HCT116 (cell line): Measurements from ENCODE around the gene TAPT1. TPM values are rescaled to one million over a fixed set of nuclear protein-coding genes. Genes with fewer than 3 reads are reported as not detected.
"Not testable (repeated sequence)": the region's sequence is repeated elsewhere in the genome, so short reads cannot be mapped to it uniquely, and the experiment has no call there.

Experiments used
- ATAC-seq: fragments of 200-7000 bp; cut with Tn5 transposase; 2 replicates; pipeline ENCODE4 v1.9.1; 2020; ENCODE audit warnings: mild to moderate bottlenecking, moderate library complexity
- BruUV-seq: library from RNA; stranded (reverse); fragments of 400-500 nt; replicated peaks from 2 replicates; lab custom pipeline; 2021; lab: Mats Ljungman, UMichigan
- CTCF ChIA-PET: fragments of 300-600 bp; sonication (Branson Sonifier 250); formaldehyde crosslinking; loops from one replicate; lab custom pipeline; 2021; ENCODE audit warnings: antibody characterized with exemption; lab: Charles Lee
- POLR2A ChIA-PET: fragments of 300-600, 350-600 bp; sonication (Branson Sonifier 250); formaldehyde crosslinking; loops from one replicate; lab custom pipeline; 2021; ENCODE audit warnings: antibody characterized with exemption; lab: Charles Lee
- RAD21 ChIA-PET, 2 experiments: fragments of 300-600 bp; sonication (Branson Sonifier 250); formaldehyde crosslinking; loops; one replicate each; lab custom pipeline; 2023; ENCODE audit warnings: low total read pairs in 2 of 2; ENCODE audit not compliant: uncharacterized antibody in 2 of 2, unreplicated experiment in 2 of 2, low non-redundant PET in 1 of 2; lab: Charles Lee
- DNase-seq: peaks from one replicate; pipeline ENCODE4 v3.0.0-alpha.2; 2010; ENCODE audit warnings: low read depth, low spot score
- H2AFZ ChIP-seq: fragments of 200-600 bp; shearing (Covaris generic), sonication (generic); 2 replicates; pipeline ENCODE4 v1.6.1; 2017; ENCODE audit warnings: low read depth, mixed run types, mixed read lengths, antibody characterized with exemption, low read length; ENCODE audit not compliant: poor library complexity, severe bottlenecking
- H3K27ac ChIP-seq: 2 replicates; pipeline ENCODE4 v1.5.1; 2012; ENCODE audit warnings: low read depth, low read length
- H3K27me3 ChIP-seq: fragments of 200-600 bp; sonication (generic); 2 replicates; pipeline ENCODE4 v1.6.1; 2016; ENCODE audit warnings: mixed run types, low read length, mixed read lengths; ENCODE audit not compliant: insufficient read depth
- H3K36me3 ChIP-seq, 2 experiments: fragments of 200-500 bp in 1 of 2; fragments of 200-600 bp in 1 of 2; sonication (Bioruptor generic) in 1 of 2; sonication (generic) in 1 of 2; 2 replicates each; pipeline versions ENCODE4 v1.5.1 to v1.6.1; 2014 to 2016; ENCODE audit warnings: low read length in 2 of 2, inconsistent platforms in 1 of 2, mixed read lengths in 1 of 2, mixed run types in 1 of 2; ENCODE audit not compliant: insufficient read depth in 2 of 2, control insufficient read depth in 1 of 2
- H3K4me1 ChIP-seq, 2 experiments: fragments of 200-600 bp in 1 of 2; sonication (generic) in 1 of 2; 2 replicates each; pipeline versions ENCODE4 v1.5.1 to v1.6.1; 2012 to 2017; ENCODE audit warnings: low read length in 2 of 2, inconsistent platforms in 1 of 2, mild to moderate bottlenecking in 1 of 2, mixed read lengths in 1 of 2, mixed run types in 1 of 2, moderate library complexity in 1 of 2; ENCODE audit not compliant: insufficient read depth in 2 of 2, control insufficient read depth in 1 of 2
- H3K4me2 ChIP-seq: fragments of 200-600 bp; sonication (generic); 2 replicates; pipeline ENCODE4 v1.6.1; 2017; ENCODE audit warnings: mixed run types, low read length, mixed read lengths
- H3K4me3 ChIP-seq, 2 experiments: fragments of 200-600 bp in 1 of 2; sonication (generic) in 1 of 2; replicated peaks in 1 of 2; 2 replicates each; pipeline ENCODE4 v1.5.1; 2011 to 2016; ENCODE audit warnings: low read length in 2 of 2, control low read depth in 1 of 2, low read depth in 1 of 2, mild to moderate bottlenecking in 1 of 2, mixed read lengths in 1 of 2, mixed run types in 1 of 2
- H3K79me2 ChIP-seq: fragments of 200-600 bp; sonication (generic); 2 replicates; pipeline ENCODE4 v1.6.1; 2017; ENCODE audit warnings: mild to moderate bottlenecking, mixed run types, low read length, moderate library complexity, mixed read lengths; ENCODE audit not compliant: insufficient read depth
- H3K9ac ChIP-seq: fragments of 200-600 bp; sonication (generic); 2 replicates; pipeline ENCODE4 v1.6.1; 2016; ENCODE audit warnings: low read length, mixed read lengths
- H3K9me2 ChIP-seq: fragments of 200-600 bp; sonication (generic), shearing (Covaris generic); 2 replicates; pipeline ENCODE4 v1.6.1; 2017; ENCODE audit warnings: mixed run types, mild to moderate bottlenecking, moderate library complexity; ENCODE audit not compliant: insufficient read depth
- H3K9me3 ChIP-seq, 2 experiments: fragments of 200-500 bp in 1 of 2; fragments of 200-600 bp in 1 of 2; sonication (Bioruptor generic) in 1 of 2; sonication (generic) in 1 of 2; 2 replicates each; pipeline ENCODE4 v1.6.1; 2014 to 2017; ENCODE audit warnings: low read length in 2 of 2, mixed read lengths in 2 of 2, inconsistent platforms in 1 of 2, low read depth in 1 of 2, mild to moderate bottlenecking in 1 of 2, mixed run types in 1 of 2, moderate library complexity in 1 of 2; ENCODE audit not compliant: control insufficient read depth in 1 of 2, insufficient read depth in 1 of 2
- H4K20me1 ChIP-seq: fragments of 200-600 bp; sonication (generic), shearing (Covaris generic); 2 replicates; pipeline ENCODE4 v1.6.1; 2017; ENCODE audit warnings: mixed run types, mild to moderate bottlenecking, moderate library complexity; ENCODE audit not compliant: insufficient read depth
- JUND ChIP-seq: IDR thresholded peaks from 2 replicates; pipeline ENCODE4 v1.6.1; 2012
- POLR2A ChIP-seq: IDR thresholded peaks from 2 replicates; pipeline ENCODE4 v1.7.0; 2011; ENCODE audit warnings: borderline replicate concordance; ENCODE audit not compliant: insufficient read depth, insufficient read length; ENCODE audit errors: extremely low read depth
- RAD21 ChIP-seq: IDR thresholded peaks from 2 replicates; pipeline ENCODE4 v1.6.1; 2012; ENCODE audit warnings: low read depth, mild to moderate bottlenecking
- SRF ChIP-seq: IDR thresholded peaks from 2 replicates; pipeline ENCODE4 v1.6.1; 2012; ENCODE audit warnings: low read depth
- TCF7L2 ChIP-seq: IDR thresholded peaks from 2 replicates; pipeline ENCODE4 v1.7.0; 2011; ENCODE audit warnings: borderline replicate concordance, inconsistent platforms; ENCODE audit not compliant: insufficient read depth, insufficient read length; ENCODE audit errors: extremely low read depth
- ZFX ChIP-seq: fragments of 450-650 bp; IDR thresholded peaks from 2 replicates; pipeline ENCODE4 v1.6.1; 2017
- intact Hi-C: fragments of 100-400 bp; cut with micrococcal nuclease; formaldehyde crosslinking; loops from 2 replicates; pipeline ENCODE4 v1.10.0; 2022
- total RNA-seq: library from RNA; stranded (reverse); gene quantifications from one replicate; pipeline ENCODE4 v1.2.1, GENCODE V29; 2021; ENCODE audit not compliant: unreplicated experiment
- TF ChIP-seq, protein P1 (sequence below), 3 experiments: fragments of 200-600 bp in 1 of 3; sonication (generic) in 1 of 3; IDR thresholded peaks in 2 of 3; conservative IDR thresholded peaks in 1 of 3; 2 replicates each; pipeline ENCODE4 v1.5.1; 2012 to 2017; ENCODE audit warnings: low read depth in 2 of 3, low read length in 2 of 3, antibody characterized with exemption in 1 of 3, borderline replicate concordance in 1 of 3, control low read depth in 1 of 3, mild to moderate bottlenecking in 1 of 3, mixed read lengths in 1 of 3, mixed run types in 1 of 3, moderate library complexity in 1 of 3; ENCODE audit not compliant: insufficient read depth in 1 of 3

Gene TAPT1
- total RNA-seq, 1 experiment from 2014 or later = 11.7 TPM

DNA sequence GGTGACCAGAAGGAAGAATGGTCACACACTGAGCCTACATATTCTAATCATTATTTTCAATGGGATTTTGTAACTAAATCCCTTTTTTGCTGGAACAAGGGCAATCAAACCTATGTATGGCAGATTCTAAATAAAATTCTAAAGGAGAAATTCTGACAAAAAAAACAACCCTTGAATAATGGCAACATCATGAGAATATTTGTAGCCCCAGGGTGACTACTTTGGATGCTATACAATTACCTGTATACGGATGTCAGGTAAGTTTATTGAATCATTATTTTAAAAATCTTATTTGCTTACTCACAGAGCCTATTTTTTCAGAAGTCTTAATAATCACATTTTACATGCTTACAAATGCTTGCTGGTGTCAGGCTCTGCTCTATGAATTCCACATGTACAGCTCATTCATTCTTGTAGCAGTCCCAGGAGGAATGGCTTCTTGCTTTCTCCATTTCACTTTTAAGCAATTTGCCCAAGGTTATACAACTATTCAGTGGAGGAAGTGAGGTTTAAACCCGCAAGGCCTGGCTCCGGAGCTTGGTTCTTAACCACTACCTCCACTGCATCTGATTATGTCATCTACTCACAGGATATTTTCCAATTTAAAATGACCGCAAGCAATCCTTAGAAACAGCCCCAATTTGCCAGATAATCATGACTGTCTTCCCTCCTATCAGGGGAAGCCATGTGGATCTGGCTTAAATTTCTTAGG lies 43.6 kb upstream of the TAPT1 start:
- ATAC-seq, DNase-seq, H4K20me1 ChIP-seq, H3K36me3 ChIP-seq, POLR2A ChIA-PET, H3K27ac ChIP-seq, H3K4me3 ChIP-seq, BruUV-seq, H3K79me2 ChIP-seq, H3K27me3 ChIP-seq, RAD21 ChIA-PET, CTCF ChIA-PET, H3K9me2 ChIP-seq, H3K4me2 ChIP-seq, H3K4me1 ChIP-seq, H3K9ac ChIP-seq, H3K9me3 ChIP-seq, H2AFZ ChIP-seq: not testable (repeated sequence)
- intact Hi-C loops = loop anchor here (5.0 kb wide), 1 partner anchor 793 kb away; no protein-coding TSS in a partner anchor

DNA sequence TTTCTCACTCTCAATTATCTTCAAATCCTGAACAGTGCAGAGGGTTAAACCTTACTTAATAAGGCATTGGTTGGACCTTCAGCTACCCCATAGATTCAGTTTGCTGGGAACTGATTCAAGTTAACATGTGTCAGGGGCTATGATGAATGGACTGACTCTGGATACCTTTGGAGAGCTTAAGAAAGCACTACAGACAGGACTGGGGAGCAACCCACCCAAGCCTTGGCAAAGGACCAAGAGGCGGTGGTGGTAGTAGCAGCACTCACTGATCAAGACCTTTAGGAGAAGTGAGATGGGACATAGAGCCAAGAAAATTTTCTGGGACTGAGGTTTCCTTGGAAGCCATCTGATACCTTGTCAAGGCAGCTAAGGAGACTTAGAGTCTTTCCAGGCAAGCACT lies 43.0 kb upstream of the TAPT1 start:
- Histone ChIP-seq H3K4me2 (no peak overlapping the region), H3K27me3 (no peaks in the 10 kb centered on the region), H3K9ac (no peak overlapping the region), H4K20me1 (no peaks in the 10 kb centered on the region), H3K9me2 (no peaks in the 10 kb centered on the region), H3K4me3 (no peak overlapping the region), H3K27ac (no peak overlapping the region), H2AFZ (no peak overlapping the region), H3K79me2 (no peaks in the 10 kb centered on the region), H3K4me1 (no peaks in the 10 kb centered on the region), H3K9me3 (no peaks in the 10 kb centered on the region), H3K36me3 (no peaks in the 10 kb centered on the region)
- intact Hi-C loops = loop anchor here (5.0 kb wide), 1 partner anchor 792 kb away; no protein-coding TSS in a partner anchor
- POLR2A ChIA-PET = no interaction called here
- CTCF ChIA-PET = no interaction called here
- no peak for TF ChIP-seq TCF7L2
- no peak for TF ChIP-seq ZFX
- no peak for TF ChIP-seq JUND
- no peak for TF ChIP-seq SRF
- TF ChIP-seq RAD21 = no peak
- TF ChIP-seq POLR2A = no peak
- TF ChIP-seq, protein P1, sequence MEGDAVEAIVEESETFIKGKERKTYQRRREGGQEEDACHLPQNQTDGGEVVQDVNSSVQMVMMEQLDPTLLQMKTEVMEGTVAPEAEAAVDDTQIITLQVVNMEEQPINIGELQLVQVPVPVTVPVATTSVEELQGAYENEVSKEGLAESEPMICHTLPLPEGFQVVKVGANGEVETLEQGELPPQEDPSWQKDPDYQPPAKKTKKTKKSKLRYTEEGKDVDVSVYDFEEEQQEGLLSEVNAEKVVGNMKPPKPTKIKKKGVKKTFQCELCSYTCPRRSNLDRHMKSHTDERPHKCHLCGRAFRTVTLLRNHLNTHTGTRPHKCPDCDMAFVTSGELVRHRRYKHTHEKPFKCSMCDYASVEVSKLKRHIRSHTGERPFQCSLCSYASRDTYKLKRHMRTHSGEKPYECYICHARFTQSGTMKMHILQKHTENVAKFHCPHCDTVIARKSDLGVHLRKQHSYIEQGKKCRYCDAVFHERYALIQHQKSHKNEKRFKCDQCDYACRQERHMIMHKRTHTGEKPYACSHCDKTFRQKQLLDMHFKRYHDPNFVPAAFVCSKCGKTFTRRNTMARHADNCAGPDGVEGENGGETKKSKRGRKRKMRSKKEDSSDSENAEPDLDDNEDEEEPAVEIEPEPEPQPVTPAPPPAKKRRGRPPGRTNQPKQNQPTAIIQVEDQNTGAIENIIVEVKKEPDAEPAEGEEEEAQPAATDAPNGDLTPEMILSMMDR (IDR thresholded peaks at IDR 0.05 in 2 of 3, conservative IDR thresholded peaks at IDR 0.05 in 1 of 3; ENCODE audit: borderline replicate concordance in 1 of 3, insufficient read depth in 1 of 3, low read depth in 2 of 3, low read length in 2 of 3) = no peak
- DNase-seq (no peak), ATAC-seq (no peak)
- RAD21 ChIA-PET = no interaction called here
- BruUV-seq = no TSS peak
